ENCODE results near the gene SORT1. TPM values are rescaled to one million over a fixed set of nuclear protein-coding genes. Genes with fewer than 3 reads are reported as not detected.
"Not testable (repeated sequence)": the region's sequence is repeated elsewhere in the genome, so short reads cannot be mapped to it uniquely, and the experiment has no call there.

The SORT1 gene
- total RNA-seq, 1 experiment from 2014 or later: 11.2 TPM

- no peak overlapping the region for H3K27ac ChIP-seq
- no peaks in the 10 kb centered on the region for H3K9me3 ChIP-seq (replicated peaks)
- peaks cover 5% of the 10 kb centered on the region for H3K4me1 ChIP-seq (replicated peaks)
- no peak overlapping the region for H3K4me3 ChIP-seq
- no peaks in the 10 kb centered on the region for H3K27me3 ChIP-seq (replicated peaks)
- no peak for DNase-seq (ENCODE audit: low read depth in 1 of 2, low spot score in 2 of 2)
- H3K36me3 ChIP-seq: no peaks in the 10 kb centered on the region
Observed at GRCh38 chr1:109304226-109304920, 93.3 kb downstream of the SORT1 start.

- H3K9me3 ChIP-seq (replicated peaks): no peaks in the 10 kb centered on the region
- H3K27ac ChIP-seq: no peak overlapping the region
- no peaks in the 10 kb centered on the region for H3K36me3 ChIP-seq
- no peak overlapping the region for H3K4me3 ChIP-seq
- H3K27me3 ChIP-seq (replicated peaks): no peaks in the 10 kb centered on the region
- no peak for DNase-seq (ENCODE audit: low read depth in 1 of 2, low spot score in 2 of 2)
- peaks cover 25% of the 10 kb centered on the region for H3K4me1 ChIP-seq (replicated peaks)
Observed at GRCh38 chr1:109301874-109302273, 95.8 kb downstream of the SORT1 start.

GRCh38 chr1:109300650-109301151 lies 97.0 kb downstream of the SORT1 start:
- H3K36me3 ChIP-seq: no peaks in the 10 kb centered on the region
- no peak overlapping the region for H3K27ac ChIP-seq
- H3K4me1 ChIP-seq (replicated peaks): peaks cover 25% of the 10 kb centered on the region
- H3K4me3 ChIP-seq: no peak overlapping the region
- H3K9me3 ChIP-seq (replicated peaks): no peaks in the 10 kb centered on the region
- no peaks in the 10 kb centered on the region for H3K27me3 ChIP-seq (replicated peaks)
- no peak for DNase-seq (ENCODE audit: low read depth in 1 of 2, low spot score in 2 of 2)

DNA sequence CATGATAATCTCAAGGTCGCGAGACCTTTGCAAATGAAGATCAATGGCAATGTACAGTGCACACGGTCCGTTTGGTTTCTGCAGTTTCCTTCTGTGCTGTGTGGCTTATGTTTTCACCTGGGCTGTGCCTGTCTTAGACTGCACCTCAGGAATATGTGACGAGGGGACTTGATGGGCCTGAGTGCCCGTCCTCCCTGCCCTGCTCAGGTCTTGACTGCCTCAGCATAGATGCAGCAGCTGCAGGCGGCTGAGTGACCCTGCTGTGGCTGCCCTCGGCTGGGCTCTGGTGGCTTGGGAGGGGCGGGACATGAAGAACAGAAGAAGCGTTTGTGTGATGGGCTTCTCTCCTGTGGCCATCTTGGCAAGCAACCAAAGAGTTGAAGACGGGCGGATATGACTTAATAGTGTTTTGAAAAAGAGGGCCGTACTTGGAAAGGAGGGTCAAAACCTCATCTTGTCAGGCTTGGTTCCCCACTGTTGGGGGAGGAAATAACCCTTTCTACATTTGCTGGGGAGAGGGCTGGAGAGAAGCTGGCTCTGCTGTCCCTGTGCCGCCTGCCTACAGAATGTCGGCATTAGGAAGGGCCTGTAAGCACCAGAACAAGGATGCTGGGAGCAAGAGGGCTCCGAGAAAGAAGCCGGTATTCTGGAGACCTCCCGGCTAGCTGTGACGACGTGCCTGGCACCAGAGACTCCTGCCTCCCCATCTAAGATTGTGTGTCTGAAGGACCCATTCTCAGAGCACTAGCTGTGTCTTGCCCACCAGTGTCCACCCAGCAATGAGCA lies 98.0 kb downstream of the SORT1 start:
- no peaks in the 10 kb centered on the region for H3K27me3 ChIP-seq (replicated peaks)
- H3K4me1 ChIP-seq (replicated peaks): peaks cover 25% of the 10 kb centered on the region
- H3K36me3 ChIP-seq: no peaks in the 10 kb centered on the region
- no peaks in the 10 kb centered on the region for H3K9me3 ChIP-seq (replicated peaks)
- H3K27ac ChIP-seq: peak overlapping the region; percentile 60
- no peak overlapping the region for H3K4me3 ChIP-seq
- DNase-seq (ENCODE audit: low read depth in 1 of 2, low spot score in 2 of 2): no peak

DNA sequence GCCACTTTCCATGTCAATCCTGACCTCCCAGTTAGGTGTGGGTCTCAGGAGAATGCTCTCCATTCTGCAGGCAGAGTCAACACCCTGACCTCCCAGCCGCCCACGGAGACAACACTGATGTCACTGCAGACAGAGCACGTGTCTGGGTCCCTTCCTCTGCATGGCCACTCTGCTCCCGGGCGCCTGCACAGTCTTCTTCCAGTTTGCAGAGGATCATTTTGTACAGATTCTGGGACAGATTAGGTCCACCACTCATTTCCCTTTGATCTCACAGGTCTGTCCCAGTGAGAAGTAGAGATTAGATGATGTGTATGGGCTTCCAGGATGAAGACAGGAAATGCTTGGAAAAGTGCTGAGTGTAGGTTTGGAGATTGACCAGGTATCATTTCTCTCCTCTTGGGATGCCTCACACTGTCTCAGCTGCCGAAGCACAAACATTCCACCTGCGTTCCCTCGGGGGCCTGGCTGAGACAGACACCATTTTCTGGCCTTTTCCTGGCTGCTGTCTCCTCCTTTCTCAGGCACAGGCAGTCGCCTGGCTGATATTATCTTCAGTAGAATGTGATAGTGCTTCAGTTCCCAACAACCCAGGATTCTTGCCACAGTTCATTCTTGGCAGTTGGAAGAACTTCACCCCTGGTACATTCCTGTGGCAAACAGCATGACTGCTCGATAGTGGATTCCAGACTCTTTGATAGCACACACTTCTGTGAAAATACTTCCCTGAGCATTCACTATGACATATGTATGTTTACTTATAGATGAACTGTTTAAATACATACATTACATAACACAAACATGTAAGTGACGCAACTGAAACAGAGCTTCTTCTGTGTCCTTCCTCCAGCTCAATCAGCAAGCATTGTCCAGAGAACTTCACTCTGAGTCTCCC lies 98.8 kb downstream of the SORT1 start:
- H3K36me3 ChIP-seq: no peaks in the 10 kb centered on the region
- no peaks in the 10 kb centered on the region for H3K9me3 ChIP-seq (replicated peaks)
- no peaks in the 10 kb centered on the region for H3K27me3 ChIP-seq (replicated peaks)
- H3K4me1 ChIP-seq (replicated peaks): peaks cover 30% of the 10 kb centered on the region
- DNase-seq (ENCODE audit: low read depth in 1 of 2, low spot score in 2 of 2): peak in 1 of 2 experiments; percentile 50
- H3K4me3 ChIP-seq: no peak overlapping the region
- peak overlapping the region; percentile 60 for H3K27ac ChIP-seq

DNA sequence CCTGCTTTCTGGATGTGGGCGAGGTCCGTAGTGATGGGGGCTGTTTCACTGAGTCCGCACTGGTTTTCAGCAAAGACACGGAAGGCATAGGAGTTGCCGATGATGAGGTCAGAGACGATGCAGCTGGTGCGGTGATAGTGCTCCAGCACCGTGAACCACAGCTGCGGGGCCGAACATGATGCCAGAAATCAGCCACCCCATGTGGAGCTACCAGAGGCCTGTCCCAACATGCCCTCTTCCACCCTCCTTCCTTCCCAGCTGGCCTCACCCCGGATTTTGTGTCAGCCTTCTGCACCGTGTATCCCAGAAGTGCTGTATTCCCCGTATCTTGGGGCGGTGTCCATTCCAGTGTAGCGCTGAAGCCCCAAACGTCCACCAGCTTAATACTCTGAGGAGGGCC lies 100.9 kb downstream of the SORT1 start:
- no peak overlapping the region for H3K27ac ChIP-seq
- DNase-seq (ENCODE audit: low read depth in 1 of 2, low spot score in 2 of 2): no peak
- no peaks in the 10 kb centered on the region for H3K36me3 ChIP-seq

GRCh38 chr1:109295712-109296415 lies 101.9 kb downstream of the SORT1 start:
- H3K9me3 ChIP-seq (replicated peaks): no peaks in the 10 kb centered on the region
- DNase-seq (ENCODE audit: low read depth in 1 of 2, low spot score in 2 of 2): no peak
- H3K27ac ChIP-seq: no peak overlapping the region
- no peak overlapping the region for H3K4me3 ChIP-seq
- H3K36me3 ChIP-seq: no peaks in the 10 kb centered on the region
- H3K4me1 ChIP-seq (replicated peaks): peaks cover 33% of the 10 kb centered on the region
- no peaks in the 10 kb centered on the region for H3K27me3 ChIP-seq (replicated peaks)

More for the DNA sequence above, 100.9 kb downstream of the SORT1 start:
- Histone ChIP-seq H3K27me3 (replicated peaks) (no peaks in the 10 kb centered on the region), H3K4me1 (replicated peaks) (peaks cover 33% of the 10 kb centered on the region), H3K4me3 (no peak overlapping the region), H3K9me3 (replicated peaks) (no peaks in the 10 kb centered on the region)

DNA sequence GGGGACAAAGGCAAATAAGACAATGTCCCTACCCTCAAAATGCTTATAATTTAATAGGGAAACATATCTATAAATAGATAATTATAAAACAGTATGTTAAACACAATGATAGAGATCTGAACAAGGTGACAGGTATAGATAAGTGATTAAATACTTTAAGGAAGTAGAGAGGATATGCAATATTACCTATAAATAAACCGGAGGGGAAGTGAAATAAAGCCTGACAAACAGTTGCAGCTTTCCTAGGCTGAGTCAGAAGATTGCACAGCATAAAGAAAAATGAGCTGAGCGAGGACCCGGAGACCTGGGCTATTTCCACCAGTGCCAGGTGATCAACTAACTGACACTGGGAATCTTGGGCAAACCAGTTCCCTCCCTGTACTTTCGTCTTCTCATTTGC lies 103.2 kb downstream of the SORT1 start:
- H3K4me1 ChIP-seq (replicated peaks): peaks cover 29% of the 10 kb centered on the region
- H3K36me3 ChIP-seq: no peaks in the 10 kb centered on the region
- no peak for DNase-seq (ENCODE audit: low read depth in 1 of 2, low spot score in 2 of 2)
- no peak overlapping the region for H3K27ac ChIP-seq
- H3K9me3 ChIP-seq (replicated peaks): no peaks in the 10 kb centered on the region
- H3K27me3 ChIP-seq (replicated peaks): no peaks in the 10 kb centered on the region
- no peak overlapping the region for H3K4me3 ChIP-seq

DNA sequence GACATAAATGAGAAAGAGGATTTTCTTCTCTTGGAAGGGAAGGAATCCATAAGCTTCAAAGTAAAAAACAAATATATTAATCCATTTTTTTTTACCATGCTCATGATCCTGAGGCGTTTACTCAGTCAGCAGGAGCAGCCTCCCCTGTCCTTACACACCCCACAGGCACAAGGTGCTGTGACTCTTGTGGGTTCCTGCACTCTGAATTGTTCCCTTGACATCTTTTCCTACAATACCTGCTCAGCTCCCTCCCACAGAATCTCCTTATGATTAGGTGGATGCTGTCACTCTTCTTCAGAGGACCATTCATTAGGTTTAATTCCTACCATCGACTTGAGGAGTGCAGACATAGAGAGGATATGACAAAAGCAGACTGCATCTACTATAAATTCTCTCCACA lies 104.7 kb downstream of the SORT1 start:
- H3K27me3 ChIP-seq (replicated peaks): no peaks in the 10 kb centered on the region
- no peak for DNase-seq (ENCODE audit: low read depth in 1 of 2, low spot score in 2 of 2)
- no peaks in the 10 kb centered on the region for H3K36me3 ChIP-seq
- peaks cover 14% of the 10 kb centered on the region for H3K4me1 ChIP-seq (replicated peaks)
- no peaks in the 10 kb centered on the region for H3K9me3 ChIP-seq (replicated peaks)
- no peak overlapping the region for H3K4me3 ChIP-seq
- H3K27ac ChIP-seq: no peak overlapping the region

- Histone ChIP-seq H3K36me3 (no peaks in the 10 kb centered on the region), H3K9me3 (replicated peaks) (no peaks in the 10 kb centered on the region), H3K27ac (no peak overlapping the region), H3K4me3 (no peak overlapping the region), H3K27me3 (replicated peaks) (no peaks in the 10 kb centered on the region), H3K4me1 (replicated peaks) (peaks cover 8% of the 10 kb centered on the region)
- no peak for DNase-seq (ENCODE audit: low read depth in 1 of 2, low spot score in 2 of 2)
Observed at GRCh38 chr1:109292364-109292763, 105.4 kb downstream of the SORT1 start.

DNA sequence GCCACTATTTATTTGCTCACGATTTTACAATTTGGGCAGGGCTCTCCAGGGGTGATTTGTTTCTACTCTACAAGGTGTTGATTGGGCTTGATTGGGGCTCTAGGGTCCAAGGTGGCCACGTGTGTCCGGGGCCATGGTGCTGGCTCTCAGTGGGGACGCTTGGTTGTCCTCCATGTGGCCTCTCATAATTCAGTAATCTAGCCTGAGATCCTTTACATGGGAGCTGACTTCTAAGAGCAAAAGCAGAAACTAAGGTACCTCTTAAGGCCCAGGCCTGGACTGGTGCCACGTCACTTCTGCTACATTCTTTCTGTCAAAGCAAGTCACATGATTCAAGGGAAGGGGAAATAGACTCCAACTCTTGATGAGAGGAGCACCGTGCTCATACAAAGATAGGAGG lies 106.7 kb downstream of the SORT1 start:
- DNase-seq (ENCODE audit: low read depth in 1 of 2, low spot score in 2 of 2): no peak
- H3K4me1 ChIP-seq (replicated peaks): peaks cover 8% of the 10 kb centered on the region
- H3K4me3 ChIP-seq: no peak overlapping the region
- no peak overlapping the region for H3K27ac ChIP-seq
- H3K9me3 ChIP-seq (replicated peaks): no peaks in the 10 kb centered on the region
- no peaks in the 10 kb centered on the region for H3K27me3 ChIP-seq (replicated peaks)
- H3K36me3 ChIP-seq: no peaks in the 10 kb centered on the region

DNA sequence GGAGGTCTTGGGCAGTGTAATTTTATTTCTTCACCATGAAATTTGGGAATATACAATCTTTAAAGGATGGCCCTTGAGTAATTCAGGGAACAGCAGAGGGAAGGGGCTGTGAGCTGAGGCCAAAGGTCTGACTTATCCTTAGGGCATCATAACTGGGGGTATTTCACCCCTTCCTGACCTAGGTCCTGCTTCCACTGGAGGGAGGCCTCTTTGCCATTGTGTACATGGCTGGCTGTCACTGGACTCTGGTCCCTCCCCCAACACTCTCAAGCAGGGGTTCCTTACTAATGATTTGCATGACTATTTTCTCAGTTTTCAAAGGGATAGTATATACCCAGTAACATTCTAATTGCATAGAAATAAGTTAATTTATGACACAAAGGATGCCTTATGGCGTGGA lies 107.6 kb downstream of the SORT1 start:
- Histone ChIP-seq H3K27ac (no peak overlapping the region), H3K36me3 (no peaks in the 10 kb centered on the region), H3K4me1 (replicated peaks) (peaks cover 8% of the 10 kb centered on the region), H3K27me3 (replicated peaks) (no peaks in the 10 kb centered on the region), H3K9me3 (replicated peaks) (no peaks in the 10 kb centered on the region), H3K4me3 (no peak overlapping the region)
- DNase-seq (ENCODE audit: low read depth in 1 of 2, low spot score in 2 of 2): no peak

DNA sequence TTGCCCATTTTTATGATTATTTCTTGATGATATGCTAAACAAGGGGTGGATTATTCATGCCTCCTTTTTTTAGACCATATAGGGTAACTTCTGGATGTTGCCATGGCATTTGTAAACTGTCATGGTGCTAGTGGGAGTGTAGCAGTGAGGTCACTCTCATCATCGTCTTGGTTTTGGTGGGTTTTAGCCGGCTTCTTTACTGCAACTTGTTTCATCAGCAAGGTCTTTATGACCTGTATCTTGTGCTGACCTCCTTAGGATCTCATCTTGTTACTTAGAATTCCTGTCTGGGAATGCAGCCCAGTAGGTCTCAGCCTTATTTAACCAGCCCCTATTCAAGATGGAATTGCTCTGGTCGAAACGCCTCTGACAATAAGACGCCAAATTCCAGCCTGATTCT lies 111.0 kb downstream of the SORT1 start:
- not testable (repeated sequence) for H3K9me3 ChIP-seq (replicated peaks); H3K27ac ChIP-seq; H3K36me3 ChIP-seq; H3K4me3 ChIP-seq; DNase-seq (ENCODE audit: low read depth in 1 of 2, low spot score in 2 of 2); H3K27me3 ChIP-seq (replicated peaks)
- H3K4me1 ChIP-seq (replicated peaks): peaks cover 16% of the 10 kb centered on the region
